Measurements from ENCODE around the gene PPIL6.

GRCh38 chr6:109347779-109348178, 92.6 kb downstream of the PPIL6 start:
- TF ChIP-seq CTCF (IDR thresholded peaks at IDR 0.05) (no peak), POLR2A (IDR thresholded peaks at IDR 0.05) (no peak)
